Heart left ventricle (tissue), 13 donors: ENCODE results near the gene C19orf44.

Experiments
- CTCF ChIP-seq, 12 donors: fragments of 200-600 bp; sonication (generic) in 4 of 12; IDR thresholded peaks; one replicate each; pipeline versions ENCODE4 v1.5.0 to v1.8.0; 2018 to 2022; ENCODE audit warnings: antibody characterized with exemption in 12 of 12, mild to moderate bottlenecking in 5 of 12
- POLR2A ChIP-seq, 2 donors: fragments of 450-650 bp; IDR thresholded peaks; one replicate each; pipeline ENCODE4 v1.6.1; 2017; ENCODE audit warnings: antibody characterized with exemption in 2 of 2, mild to moderate bottlenecking in 2 of 2, moderate library complexity in 2 of 2
- donor health status: ischemic (EF 13 %, LVEDD 7.1; RV severe dilation, severe dysfunction).
- donor health status: DM: no; HTN: yes; CAD: no.
- donor health status: DM: no; HTN: no; CAD: no.
- donor health status: ischemic (EF 25% LVEDD 6.9; RV normal size, moderate dysfunction).
- donor health status: ischemic (EF 25% LVEDD 5.7; RV mildly dilated, moderate dysfunction).
- donor health status: ischemic (EF 35%, LVEDD 5.7; RV mildly dilated, moderate dysfunction).
- donor health status: nonischemic (EF 11% LVEDD 7.7; RV severe dilation, severe dysfunction).
- donor health status: DM: yes; HTN: yes; CAD: no.
- donor health status: PGD.
- donor health status: ischemic (EF 29% LVEDD 5.4; RV normal size, mild dysfunction).
- donor health status: nonischemic (EF 23%, LVEDD 6.1; RV moderate dilation, normal function).

DNA sequence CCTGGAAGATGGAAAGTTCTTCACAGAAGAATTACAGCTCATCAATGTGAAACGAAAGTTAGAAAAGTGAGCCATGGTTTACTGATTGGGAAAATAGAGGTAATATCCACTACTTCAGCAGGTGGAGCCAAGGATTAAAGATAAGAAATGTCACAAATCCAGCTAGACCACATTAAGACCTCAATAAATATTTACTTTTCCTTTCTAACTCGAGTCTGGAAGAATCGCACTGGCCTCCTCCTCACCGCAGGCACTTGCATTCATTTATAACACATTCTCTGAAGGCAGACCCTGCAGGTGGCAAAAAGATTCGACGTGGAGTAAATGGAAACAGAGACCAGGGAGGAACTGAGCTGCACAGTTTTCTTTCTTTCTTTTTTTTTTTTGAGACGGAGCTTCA is 68.6 kb downstream of the C19orf44 start:
- TF ChIP-seq CTCF (IDR thresholded peaks at IDR 0.05) (no peak), POLR2A (IDR thresholded peaks at IDR 0.05) (no peak)
